Measurements from ENCODE around the gene FIBCD1. TPM values are rescaled to one million over a fixed set of nuclear protein-coding genes. Genes with fewer than 3 reads are reported as not detected.

Gene FIBCD1
- total and polyA plus RNA-seq, 2 experiments from 2014 or later, result 4.4 to 5.6 TPM

DNA sequence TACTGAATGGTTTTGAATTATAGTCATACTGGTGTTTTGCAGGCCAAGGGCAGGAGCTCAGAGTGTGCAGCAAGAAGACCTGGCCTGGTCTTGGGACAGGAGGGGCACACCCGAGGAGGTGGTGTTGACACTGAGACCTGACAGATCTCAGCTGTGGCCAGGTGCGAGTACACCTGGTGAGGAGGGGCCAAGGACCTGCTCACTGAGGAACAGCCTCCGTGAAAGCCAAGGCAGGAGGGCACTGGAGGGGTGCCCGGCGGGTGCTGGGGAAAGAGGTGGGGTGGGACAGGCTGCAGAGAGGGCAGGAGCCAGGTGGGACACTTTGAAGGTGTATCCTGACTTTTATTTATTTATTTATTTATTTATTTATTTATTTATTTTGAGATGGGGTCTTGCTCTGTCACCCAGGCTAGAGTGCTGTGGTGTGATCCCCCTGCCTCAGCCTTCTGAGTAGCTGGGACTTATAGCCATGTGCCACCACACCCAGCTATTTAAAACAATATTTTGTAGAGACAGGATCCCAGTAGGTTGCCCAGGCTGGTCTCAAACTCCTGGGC, 46.6 kb upstream of the FIBCD1 start:
- Histone ChIP-seq H3K36me3 (ENCODE audit: insufficient read depth) (no peaks in the 10 kb centered on the region), H3K4me2 (no peak overlapping the region), H3K27me3 (ENCODE audit: insufficient read depth) (no peaks in the 10 kb centered on the region), H3K79me2 (replicated peaks; ENCODE audit: insufficient read depth) (no peaks in the 10 kb centered on the region), H3K27ac (ENCODE audit: low read depth) (no peak overlapping the region), H2AFZ (no peak overlapping the region), H3F3A (replicated peaks; ENCODE audit: low read depth) (no peaks in the 10 kb centered on the region), H4K20me1 (replicated peaks; ENCODE audit: insufficient read depth) (no peaks in the 10 kb centered on the region), H3K9me2 (ENCODE audit: insufficient read depth) (no peaks in the 10 kb centered on the region), H3K4me3 (no peak overlapping the region), H3K4me1 (ENCODE audit: insufficient read depth) (no peaks in the 10 kb centered on the region)
- Mint-ChIP-seq H3K36me3 (ENCODE audit: low read depth) (no peaks in the 10 kb centered on the region), H3K9me3 (no peaks in the 10 kb centered on the region), H3K27me3 (ENCODE audit: insufficient read depth, low read depth, poor library complexity) (peaks cover 13% of the 10 kb centered on the region), H3K4me3 (no peak overlapping the region), H3K27ac (no peak overlapping the region), H3K4me1 (peaks cover 8% of the 10 kb centered on the region; the same call in 2 of the 3 replicates)
- ATAC-seq (no peak), DNase-seq (ENCODE audit: low spot score) (no peak)
- TF ChIP-seq POLR2AphosphoS5 (IDR thresholded peaks at IDR 0.05; ENCODE audit: low read depth) (no peak), STAT1 (IDR thresholded peaks at IDR 0.05; ENCODE audit: unreplicated experiment) (no peak), ZNF331 (CRISPR knock-in tag; IDR thresholded peaks at IDR 0.05; ENCODE audit: low read depth) (no peak), ZNF114 (CRISPR knock-in tag; IDR thresholded peaks at IDR 0.05) (no peak), NANOG (IDR thresholded peaks at IDR 0.05; ENCODE audit: borderline replicate concordance) (no peak), EZH2 (IDR thresholded peaks at IDR 0.05; ENCODE audit: low read depth, unreplicated experiment) (no peak), JUNB (IDR thresholded peaks at IDR 0.05; ENCODE audit: unreplicated experiment) (no peak), EZH2phosphoT487 (IDR thresholded peaks at IDR 0.05; ENCODE audit: unreplicated experiment) (no peak), CREB1 (CRISPR knock-in tag; IDR thresholded peaks at IDR 0.05; ENCODE audit: low read depth) (no peak)
- TF ChIP-seq, protein P1, sequence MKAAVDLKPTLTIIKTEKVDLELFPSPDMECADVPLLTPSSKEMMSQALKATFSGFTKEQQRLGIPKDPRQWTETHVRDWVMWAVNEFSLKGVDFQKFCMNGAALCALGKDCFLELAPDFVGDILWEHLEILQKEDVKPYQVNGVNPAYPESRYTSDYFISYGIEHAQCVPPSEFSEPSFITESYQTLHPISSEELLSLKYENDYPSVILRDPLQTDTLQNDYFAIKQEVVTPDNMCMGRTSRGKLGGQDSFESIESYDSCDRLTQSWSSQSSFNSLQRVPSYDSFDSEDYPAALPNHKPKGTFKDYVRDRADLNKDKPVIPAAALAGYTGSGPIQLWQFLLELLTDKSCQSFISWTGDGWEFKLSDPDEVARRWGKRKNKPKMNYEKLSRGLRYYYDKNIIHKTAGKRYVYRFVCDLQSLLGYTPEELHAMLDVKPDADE (IDR thresholded peaks at IDR 0.05), result no peak
- TF ChIP-seq, protein P2, sequence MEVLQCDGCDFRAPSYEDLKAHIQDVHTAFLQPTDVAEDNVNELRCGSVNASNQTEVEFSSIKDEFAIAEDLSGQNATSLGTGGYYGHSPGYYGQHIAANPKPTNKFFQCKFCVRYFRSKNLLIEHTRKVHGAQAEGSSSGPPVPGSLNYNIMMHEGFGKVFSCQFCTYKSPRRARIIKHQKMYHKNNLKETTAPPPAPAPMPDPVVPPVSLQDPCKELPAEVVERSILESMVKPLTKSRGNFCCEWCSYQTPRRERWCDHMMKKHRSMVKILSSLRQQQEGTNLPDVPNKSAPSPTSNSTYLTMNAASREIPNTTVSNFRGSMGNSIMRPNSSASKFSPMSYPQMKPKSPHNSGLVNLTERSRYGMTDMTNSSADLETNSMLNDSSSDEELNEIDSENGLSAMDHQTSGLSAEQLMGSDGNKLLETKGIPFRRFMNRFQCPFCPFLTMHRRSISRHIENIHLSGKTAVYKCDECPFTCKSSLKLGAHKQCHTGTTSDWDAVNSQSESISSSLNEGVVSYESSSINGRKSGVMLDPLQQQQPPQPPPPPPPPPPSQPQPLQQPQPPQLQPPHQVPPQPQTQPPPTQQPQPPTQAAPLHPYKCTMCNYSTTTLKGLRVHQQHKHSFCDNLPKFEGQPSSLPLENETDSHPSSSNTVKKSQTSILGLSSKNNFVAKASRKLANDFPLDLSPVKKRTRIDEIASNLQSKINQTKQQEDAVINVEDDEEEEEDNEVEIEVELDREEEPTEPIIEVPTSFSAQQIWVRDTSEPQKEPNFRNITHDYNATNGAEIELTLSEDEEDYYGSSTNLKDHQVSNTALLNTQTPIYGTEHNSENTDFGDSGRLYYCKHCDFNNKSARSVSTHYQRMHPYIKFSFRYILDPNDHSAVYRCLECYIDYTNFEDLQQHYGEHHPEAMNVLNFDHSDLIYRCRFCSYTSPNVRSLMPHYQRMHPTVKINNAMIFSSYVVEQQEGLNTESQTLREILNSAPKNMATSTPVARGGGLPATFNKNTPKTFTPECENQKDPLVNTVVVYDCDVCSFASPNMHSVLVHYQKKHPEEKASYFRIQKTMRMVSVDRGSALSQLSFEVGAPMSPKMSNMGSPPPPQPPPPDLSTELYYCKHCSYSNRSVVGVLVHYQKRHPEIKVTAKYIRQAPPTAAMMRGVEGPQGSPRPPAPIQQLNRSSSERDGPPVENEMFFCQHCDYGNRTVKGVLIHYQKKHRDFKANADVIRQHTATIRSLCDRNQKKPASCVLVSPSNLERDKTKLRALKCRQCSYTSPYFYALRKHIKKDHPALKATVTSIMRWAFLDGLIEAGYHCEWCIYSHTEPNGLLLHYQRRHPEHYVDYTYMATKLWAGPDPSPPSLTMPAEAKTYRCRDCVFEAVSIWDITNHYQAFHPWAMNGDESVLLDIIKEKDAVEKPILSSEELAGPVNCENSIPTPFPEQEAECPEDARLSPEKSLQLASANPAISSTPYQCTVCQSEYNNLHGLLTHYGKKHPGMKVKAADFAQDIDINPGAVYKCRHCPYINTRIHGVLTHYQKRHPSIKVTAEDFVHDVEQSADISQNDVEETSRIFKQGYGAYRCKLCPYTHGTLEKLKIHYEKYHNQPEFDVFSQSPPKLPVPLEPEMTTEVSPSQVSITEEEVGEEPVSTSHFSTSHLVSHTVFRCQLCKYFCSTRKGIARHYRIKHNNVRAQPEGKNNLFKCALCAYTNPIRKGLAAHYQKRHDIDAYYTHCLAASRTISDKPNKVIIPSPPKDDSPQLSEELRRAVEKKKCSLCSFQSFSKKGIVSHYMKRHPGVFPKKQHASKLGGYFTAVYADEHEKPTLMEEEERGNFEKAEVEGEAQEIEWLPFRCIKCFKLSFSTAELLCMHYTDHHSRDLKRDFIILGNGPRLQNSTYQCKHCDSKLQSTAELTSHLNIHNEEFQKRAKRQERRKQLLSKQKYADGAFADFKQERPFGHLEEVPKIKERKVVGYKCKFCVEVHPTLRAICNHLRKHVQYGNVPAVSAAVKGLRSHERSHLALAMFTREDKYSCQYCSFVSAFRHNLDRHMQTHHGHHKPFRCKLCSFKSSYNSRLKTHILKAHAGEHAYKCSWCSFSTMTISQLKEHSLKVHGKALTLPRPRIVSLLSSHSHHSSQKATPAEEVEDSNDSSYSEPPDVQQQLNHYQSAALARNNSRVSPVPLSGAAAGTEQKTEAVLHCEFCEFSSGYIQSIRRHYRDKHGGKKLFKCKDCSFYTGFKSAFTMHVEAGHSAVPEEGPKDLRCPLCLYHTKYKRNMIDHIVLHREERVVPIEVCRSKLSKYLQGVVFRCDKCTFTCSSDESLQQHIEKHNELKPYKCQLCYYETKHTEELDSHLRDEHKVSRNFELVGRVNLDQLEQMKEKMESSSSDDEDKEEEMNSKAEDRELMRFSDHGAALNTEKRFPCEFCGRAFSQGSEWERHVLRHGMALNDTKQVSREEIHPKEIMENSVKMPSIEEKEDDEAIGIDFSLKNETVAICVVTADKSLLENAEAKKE (CRISPR knock-in tag; IDR thresholded peaks at IDR 0.05), result no peak
- TF ChIP-seq, protein P3, sequence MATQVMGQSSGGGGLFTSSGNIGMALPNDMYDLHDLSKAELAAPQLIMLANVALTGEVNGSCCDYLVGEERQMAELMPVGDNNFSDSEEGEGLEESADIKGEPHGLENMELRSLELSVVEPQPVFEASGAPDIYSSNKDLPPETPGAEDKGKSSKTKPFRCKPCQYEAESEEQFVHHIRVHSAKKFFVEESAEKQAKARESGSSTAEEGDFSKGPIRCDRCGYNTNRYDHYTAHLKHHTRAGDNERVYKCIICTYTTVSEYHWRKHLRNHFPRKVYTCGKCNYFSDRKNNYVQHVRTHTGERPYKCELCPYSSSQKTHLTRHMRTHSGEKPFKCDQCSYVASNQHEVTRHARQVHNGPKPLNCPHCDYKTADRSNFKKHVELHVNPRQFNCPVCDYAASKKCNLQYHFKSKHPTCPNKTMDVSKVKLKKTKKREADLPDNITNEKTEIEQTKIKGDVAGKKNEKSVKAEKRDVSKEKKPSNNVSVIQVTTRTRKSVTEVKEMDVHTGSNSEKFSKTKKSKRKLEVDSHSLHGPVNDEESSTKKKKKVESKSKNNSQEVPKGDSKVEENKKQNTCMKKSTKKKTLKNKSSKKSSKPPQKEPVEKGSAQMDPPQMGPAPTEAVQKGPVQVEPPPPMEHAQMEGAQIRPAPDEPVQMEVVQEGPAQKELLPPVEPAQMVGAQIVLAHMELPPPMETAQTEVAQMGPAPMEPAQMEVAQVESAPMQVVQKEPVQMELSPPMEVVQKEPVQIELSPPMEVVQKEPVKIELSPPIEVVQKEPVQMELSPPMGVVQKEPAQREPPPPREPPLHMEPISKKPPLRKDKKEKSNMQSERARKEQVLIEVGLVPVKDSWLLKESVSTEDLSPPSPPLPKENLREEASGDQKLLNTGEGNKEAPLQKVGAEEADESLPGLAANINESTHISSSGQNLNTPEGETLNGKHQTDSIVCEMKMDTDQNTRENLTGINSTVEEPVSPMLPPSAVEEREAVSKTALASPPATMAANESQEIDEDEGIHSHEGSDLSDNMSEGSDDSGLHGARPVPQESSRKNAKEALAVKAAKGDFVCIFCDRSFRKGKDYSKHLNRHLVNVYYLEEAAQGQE (IDR thresholded peaks at IDR 0.05; ENCODE audit: unreplicated experiment), result no peak

Measured in GM23338 (cell line).